ENCODE data around the gene TMEFF2. TPM values are rescaled to one million over a fixed set of nuclear protein-coding genes. Genes with fewer than 3 reads are reported as not detected.

The TMEFF2 gene
- total RNA-seq, 3 donors from 2014 or later (not counting 1 experiment from before 2014, with no cell fraction given): not detected

- H3K36me3 Mint-ChIP-seq: no peaks in the 10 kb centered on the region
- no peaks in the 10 kb centered on the region for H3K9me3 Mint-ChIP-seq
- H3K4me1 ChIP-seq (ENCODE audit: control insufficient read depth, insufficient read depth, low read length): no peaks in the 10 kb centered on the region
- H3K4me3 ChIP-seq (ENCODE audit: low read length): no peak overlapping the region
- no peaks in the 10 kb centered on the region for H3K36me3 ChIP-seq (ENCODE audit: control insufficient read depth, insufficient read depth, low read length)
- intact Hi-C loops (cut with micrococcal nuclease): no loop called here
- H3K27ac ChIP-seq (ENCODE audit: low read length): no peak overlapping the region
- no peak overlapping the region for H3K4me3 Mint-ChIP-seq
- peaks cover 2% of the 10 kb centered on the region for H3K27me3 ChIP-seq (ENCODE audit: control insufficient read depth, insufficient read depth, low read length)
- no peaks in the 10 kb centered on the region for H3K4me1 Mint-ChIP-seq
- no peak for TF ChIP-seq CTCF (IDR thresholded peaks at IDR 0.05)
- H3K9me3 ChIP-seq (ENCODE audit: control insufficient read depth, insufficient read depth, low read length): no peaks in the 10 kb centered on the region
- DNase-seq (no peak), ATAC-seq (no peak)
- H3K27ac Mint-ChIP-seq: no peak overlapping the region
- no peaks in the 10 kb centered on the region for H3K27me3 Mint-ChIP-seq (ENCODE audit: low read depth in 2 of 2)
- WGBS (ENCODE audit: insufficient coverage): no CpG with 5 or more reads among the region's 1 CpG
Measured at GRCh38 chr2:191951832-191952231, 242.9 kb downstream of the TMEFF2 start.

GRCh38 chr2:191951376-191951775 is 243.4 kb downstream of the TMEFF2 start:
- WGBS (ENCODE audit: insufficient coverage): 73% methylated on average over 1 of the region's 1 CpG
- intact Hi-C loops (cut with micrococcal nuclease): no loop called here
- H3K4me1 Mint-ChIP-seq: no peaks in the 10 kb centered on the region
- no peaks in the 10 kb centered on the region for H3K9me3 Mint-ChIP-seq
- H3K27ac Mint-ChIP-seq: no peak overlapping the region
- ATAC-seq (no peak), DNase-seq (no peak)
- Histone ChIP-seq H3K27me3 (ENCODE audit: control insufficient read depth, insufficient read depth, low read length) (peaks cover 2% of the 10 kb centered on the region), H3K4me3 (ENCODE audit: low read length) (no peak overlapping the region), H3K4me1 (ENCODE audit: control insufficient read depth, insufficient read depth, low read length) (no peaks in the 10 kb centered on the region), H3K27ac (ENCODE audit: low read length) (no peak overlapping the region), H3K9me3 (ENCODE audit: control insufficient read depth, insufficient read depth, low read length) (no peaks in the 10 kb centered on the region), H3K36me3 (ENCODE audit: control insufficient read depth, insufficient read depth, low read length) (no peaks in the 10 kb centered on the region)
- H3K4me3 Mint-ChIP-seq: no peak overlapping the region
- H3K36me3 Mint-ChIP-seq: no peaks in the 10 kb centered on the region
- no peak for TF ChIP-seq CTCF (IDR thresholded peaks at IDR 0.05)
- H3K27me3 Mint-ChIP-seq (ENCODE audit: low read depth in 2 of 2): no peaks in the 10 kb centered on the region

GRCh38 chr2:191950132-191950874 is 244.4 kb downstream of the TMEFF2 start:
- WGBS (ENCODE audit: insufficient coverage): 82% methylated on average over 3 of the region's 3 CpGs
- Histone ChIP-seq H3K27me3 (ENCODE audit: control insufficient read depth, insufficient read depth, low read length) (peaks cover 2% of the 10 kb centered on the region), H3K4me3 (ENCODE audit: low read length) (no peak overlapping the region), H3K9me3 (ENCODE audit: control insufficient read depth, insufficient read depth, low read length) (no peaks in the 10 kb centered on the region), H3K4me1 (ENCODE audit: control insufficient read depth, insufficient read depth, low read length) (no peaks in the 10 kb centered on the region), H3K36me3 (ENCODE audit: control insufficient read depth, insufficient read depth, low read length) (no peaks in the 10 kb centered on the region), H3K27ac (ENCODE audit: low read length) (no peak overlapping the region)
- Mint-ChIP-seq H3K27ac (no peak overlapping the region), H3K4me1 (no peaks in the 10 kb centered on the region), H3K9me3 (no peaks in the 10 kb centered on the region), H3K27me3 (ENCODE audit: low read depth in 2 of 2) (no peaks in the 10 kb centered on the region), H3K4me3 (no peak overlapping the region), H3K36me3 (no peaks in the 10 kb centered on the region)
- no peak for DNase-seq
- no peak for ATAC-seq
- TF ChIP-seq CTCF (IDR thresholded peaks at IDR 0.05): no peak
- intact Hi-C loops (cut with micrococcal nuclease): no loop called here

- H3K9me3 Mint-ChIP-seq: no peaks in the 10 kb centered on the region
- Histone ChIP-seq H3K9me3 (ENCODE audit: control insufficient read depth, insufficient read depth, low read length) (no peaks in the 10 kb centered on the region), H3K4me3 (ENCODE audit: low read length) (no peak overlapping the region), H3K27me3 (ENCODE audit: control insufficient read depth, insufficient read depth, low read length) (peaks cover 2% of the 10 kb centered on the region), H3K36me3 (ENCODE audit: control insufficient read depth, insufficient read depth, low read length) (no peaks in the 10 kb centered on the region), H3K4me1 (ENCODE audit: control insufficient read depth, insufficient read depth, low read length) (no peaks in the 10 kb centered on the region), H3K27ac (ENCODE audit: low read length) (no peak overlapping the region)
- H3K4me1 Mint-ChIP-seq: no peaks in the 10 kb centered on the region
- 86% methylated on average over 6 of the region's 6 CpGs for WGBS (ENCODE audit: insufficient coverage)
- H3K36me3 Mint-ChIP-seq: no peaks in the 10 kb centered on the region
- H3K27ac Mint-ChIP-seq: no peak overlapping the region
- H3K4me3 Mint-ChIP-seq: no peak overlapping the region
- ATAC-seq (no peak), DNase-seq (no peak)
- TF ChIP-seq CTCF (IDR thresholded peaks at IDR 0.05): no peak
- no peaks in the 10 kb centered on the region for H3K27me3 Mint-ChIP-seq (ENCODE audit: low read depth in 2 of 2)
- intact Hi-C loops (cut with micrococcal nuclease): no loop called here
Measured at GRCh38 chr2:191947235-191947634, 247.5 kb downstream of the TMEFF2 start.

Data from natural killer cell (primary cell).